GM18498 (cell line): Measurements from ENCODE around the gene DUSP1.

Experiments
- ATAC-seq: cut with Tn5 transposase; IDR thresholded peaks from one replicate; pipeline ENCODE4 v1.9.1; 2021; ENCODE audit warnings: mild to moderate bottlenecking, moderate library complexity; ENCODE audit not compliant: unreplicated experiment

DUSP1 gene

DNA sequence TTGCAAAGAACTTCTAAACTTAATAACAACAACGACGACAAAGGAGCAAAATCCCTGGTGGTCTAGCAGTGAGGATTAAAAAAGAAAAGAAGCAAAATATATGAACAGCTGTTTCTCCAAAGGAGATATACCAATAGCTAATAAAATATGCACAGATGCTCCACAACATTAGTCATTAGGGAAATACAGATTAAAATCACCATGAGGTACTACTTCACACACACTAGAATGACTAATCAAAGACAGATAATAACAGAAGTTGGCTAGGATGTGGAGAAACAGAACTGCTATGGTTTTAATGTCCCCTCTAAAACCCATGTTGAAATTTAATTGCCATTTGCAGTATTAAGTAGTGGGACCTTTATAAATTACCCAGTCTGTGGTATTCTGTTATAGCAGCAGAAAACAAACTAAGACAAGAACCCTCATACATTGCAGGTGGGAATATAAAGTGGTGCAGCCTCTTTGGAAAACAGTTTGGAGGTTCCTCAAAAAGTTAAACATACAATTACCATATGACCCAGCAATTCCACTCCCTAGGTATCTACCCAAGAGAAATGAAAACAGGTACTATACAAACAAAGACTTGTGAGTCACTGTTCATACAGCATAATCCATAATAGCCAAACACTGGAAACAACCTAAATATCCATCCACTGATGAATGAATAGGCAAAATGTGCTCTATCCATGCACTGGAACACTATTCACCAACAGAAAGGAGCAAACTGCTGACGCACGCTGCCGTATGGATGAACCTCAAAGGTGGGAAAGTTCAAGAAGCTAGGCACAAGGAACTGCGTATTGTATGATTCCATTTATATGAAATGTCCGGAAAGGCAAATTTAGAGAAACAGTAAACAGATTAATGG, 11.4 kb upstream of the DUSP1 start:
- no peak for ATAC-seq

DNA sequence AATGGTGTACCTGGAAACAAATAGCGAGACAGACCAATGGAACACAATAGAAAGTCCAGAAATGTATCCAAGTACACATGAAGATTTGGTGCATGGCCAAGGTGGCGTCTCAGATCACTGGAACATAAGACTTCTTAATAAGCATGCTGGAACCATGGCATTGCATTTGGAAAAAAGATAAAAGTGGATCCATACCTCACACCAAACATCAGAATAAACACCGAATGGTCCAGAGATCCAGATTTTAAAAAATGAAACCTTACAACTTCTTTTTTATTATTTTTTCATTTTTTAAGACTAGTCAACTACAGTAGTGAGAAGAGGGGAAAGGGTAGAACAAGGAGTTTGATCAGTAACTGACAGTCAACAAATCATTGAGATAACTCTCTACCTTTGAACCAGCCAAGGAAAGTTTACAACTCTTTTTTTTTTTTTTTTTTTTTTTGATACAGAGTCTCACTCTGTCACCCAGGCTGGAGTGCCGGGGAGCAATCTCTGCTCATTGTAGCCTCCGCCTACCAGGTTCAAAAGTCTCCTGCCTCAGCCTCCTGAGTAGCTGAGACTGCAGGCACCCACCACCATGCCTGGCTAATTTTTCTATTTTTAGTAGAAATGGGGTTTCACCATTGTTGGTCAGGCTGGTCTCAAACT, 8.8 kb upstream of the DUSP1 start:
- no peak for ATAC-seq

DNA sequence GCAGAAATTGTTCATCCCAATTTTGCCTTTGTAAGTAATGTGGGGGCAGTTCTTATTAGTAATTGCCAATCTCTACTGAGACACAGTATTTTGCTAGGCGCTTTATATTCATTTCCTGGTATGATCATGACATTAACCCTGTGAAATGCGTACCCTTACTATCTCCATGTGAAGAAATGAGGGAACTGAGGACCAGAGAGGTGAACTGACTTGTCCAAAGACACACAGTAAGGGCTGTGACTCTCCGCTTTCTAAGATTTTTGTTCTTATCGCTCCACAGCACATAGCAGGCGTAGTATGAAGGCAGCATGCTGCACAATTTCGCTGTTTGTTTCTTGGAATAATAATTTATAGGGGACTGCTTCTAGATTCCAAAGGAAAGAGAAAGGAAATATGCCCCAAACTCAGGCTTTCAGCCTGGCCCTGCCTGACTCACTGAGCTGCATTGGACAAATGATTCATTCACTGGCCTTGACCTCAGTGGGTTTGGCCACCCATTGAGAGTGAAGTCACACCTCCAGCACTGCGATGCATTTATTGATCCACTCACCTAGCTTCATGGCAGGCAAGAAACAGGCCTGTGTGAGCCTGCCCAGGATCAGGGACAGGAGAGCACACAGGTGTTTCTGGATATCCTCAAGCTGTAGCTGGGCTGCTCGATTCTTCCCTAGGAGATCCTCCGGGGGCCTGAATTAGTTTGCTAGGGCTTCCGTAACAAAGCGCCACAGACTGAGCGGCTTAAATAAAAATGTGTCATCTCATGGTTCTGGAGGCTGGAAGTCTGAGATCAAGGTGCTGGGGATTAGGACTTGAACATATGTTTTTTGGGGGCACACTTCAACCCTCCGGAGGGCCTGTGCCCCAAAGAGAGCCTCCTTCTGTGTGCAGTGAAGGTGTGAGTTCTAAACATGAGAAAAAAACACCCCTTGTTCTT, 7.2 kb upstream of the DUSP1 start:
- ATAC-seq: peak; percentile 32

DNA sequence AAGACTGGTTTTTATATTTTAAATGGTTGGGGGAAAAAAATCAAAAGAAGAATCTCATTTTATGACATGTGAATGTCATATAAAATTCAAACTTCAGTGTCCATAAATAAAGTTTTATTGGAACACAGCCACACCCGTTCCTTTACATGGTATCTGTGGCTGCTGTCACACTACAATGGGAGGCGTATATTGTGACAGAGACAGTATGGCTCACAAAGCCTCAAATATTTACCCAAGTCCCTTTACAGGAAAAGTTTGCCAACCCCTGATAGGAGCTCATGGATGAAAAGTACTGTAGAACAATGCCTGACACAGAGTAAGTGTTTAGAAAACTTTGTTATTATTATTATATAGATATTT, 5.2 kb upstream of the DUSP1 start:
- ATAC-seq: no peak

DNA sequence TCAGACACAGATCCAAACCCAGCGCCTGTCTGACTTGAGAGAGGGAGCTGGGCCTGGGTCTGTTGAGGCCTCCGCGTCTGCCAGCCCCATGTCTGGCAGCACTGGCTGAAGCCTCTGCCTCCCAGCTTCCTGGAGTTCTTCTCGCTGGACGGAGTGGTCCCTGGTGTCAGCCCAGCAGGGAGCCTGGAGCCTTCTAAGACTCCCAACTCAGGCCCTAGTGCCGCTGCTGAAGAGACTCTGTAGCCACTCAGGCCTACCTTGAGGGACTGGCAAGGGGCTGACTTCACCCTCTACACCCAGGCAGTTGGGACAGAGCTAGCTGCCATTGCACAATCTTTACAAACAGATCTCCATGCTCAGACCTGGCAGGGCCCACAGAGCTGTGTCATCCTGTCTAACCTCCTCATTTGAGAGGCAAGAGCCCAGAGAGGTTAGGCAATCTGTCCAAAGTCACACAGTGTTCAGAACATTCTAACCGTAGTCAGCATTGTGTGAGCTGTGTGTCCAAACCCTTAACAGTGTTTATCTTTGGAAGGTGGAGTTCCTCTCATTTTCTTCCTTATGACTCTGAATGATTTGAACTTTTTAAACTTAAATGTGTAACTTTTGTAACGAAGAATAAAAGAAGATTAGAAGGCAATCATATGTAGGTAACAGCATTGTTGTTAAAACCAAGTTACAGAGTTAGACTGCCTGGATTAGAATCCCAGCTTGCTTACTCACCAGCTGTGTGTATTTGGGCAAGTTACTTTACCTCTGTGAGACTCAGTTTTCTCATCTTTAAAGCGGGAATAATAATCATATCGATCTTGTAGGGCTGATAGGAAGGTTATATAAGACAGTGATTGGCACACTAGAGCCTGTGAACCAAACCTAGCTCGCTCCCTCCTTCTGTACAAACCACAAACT, 4.6 kb upstream of the DUSP1 start:
- no peak for ATAC-seq

DNA sequence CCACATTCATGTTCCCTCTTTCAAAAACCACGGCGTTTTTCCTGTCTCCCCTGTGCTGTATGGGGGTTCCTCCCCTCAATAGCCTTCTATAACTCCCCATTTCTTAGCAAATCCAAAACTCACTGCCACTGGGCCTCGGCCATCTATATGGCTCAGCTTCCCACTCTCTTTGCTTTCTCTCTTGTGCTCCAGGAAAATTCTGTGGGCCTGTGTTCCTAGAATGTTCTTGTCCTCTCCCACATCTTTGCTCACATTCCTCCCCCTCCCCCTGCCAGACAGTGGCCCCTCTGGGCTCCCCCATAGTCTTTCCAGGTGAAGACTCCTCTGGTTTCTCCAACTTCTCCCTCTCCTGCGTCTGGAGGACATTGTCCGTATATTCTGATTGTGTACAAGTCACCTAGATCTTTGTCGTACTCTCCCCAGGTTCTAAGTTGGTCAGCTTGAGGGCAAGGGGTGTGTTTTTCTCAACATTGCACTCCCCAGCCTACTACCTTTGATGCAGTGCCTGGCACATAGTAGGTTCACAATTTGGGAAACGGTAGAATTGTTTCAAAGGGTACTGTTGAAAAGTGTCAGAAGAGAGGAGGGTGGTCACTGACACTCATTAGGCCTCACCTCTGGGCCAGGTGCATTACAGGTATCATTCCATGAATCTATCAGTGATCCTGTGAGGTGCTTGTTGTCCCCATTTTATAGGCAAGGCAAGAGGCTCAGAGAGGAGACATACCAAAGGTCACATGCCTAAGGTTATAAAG, 3.7 kb upstream of the DUSP1 start:
- no peak for ATAC-seq

DNA sequence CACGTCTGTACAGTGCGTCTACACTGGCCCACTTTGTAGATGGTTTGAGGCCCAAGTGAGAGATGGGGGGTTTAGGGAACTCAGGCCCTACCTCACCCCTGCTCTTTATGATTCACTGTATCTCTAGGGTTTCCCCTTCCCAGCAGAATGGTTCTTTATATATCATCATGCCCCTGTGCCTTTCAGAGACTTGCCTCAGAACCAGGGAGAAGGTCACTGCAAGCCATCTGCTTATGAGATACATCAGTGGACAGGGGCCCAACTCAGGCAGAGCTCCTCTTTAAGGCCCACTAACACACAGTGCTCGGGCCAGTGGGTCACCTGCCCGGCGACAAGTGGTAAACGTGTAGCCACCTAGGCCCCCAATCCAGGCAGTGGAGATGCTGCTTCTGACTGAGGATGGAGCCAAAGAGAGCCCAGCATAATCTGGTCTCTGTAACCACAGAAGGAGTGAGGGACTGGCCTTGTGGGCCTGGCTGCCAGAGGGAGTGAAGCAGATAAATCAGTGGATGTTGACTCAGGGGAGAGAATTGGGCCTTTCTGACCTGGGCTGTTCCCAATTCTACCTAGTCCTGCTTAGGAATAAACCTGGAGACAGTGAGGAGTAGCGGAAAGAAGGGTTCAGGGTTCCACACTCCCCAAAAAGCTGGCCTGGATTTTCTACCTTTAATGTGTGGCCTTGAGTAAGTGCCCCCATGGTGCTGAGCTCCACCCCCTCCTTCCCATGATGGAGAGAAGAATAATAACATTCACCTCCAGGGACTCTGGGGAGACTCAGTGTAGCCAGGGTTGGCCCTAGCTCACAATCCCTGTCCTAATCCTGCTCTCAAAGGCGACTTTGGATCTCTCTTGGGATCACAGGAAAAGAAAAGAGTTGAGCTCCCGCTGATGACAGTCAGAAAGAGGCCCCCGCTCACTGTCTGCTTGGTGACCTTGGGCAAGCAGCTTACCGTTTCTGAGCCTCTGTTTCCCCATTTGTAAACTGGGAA, 2.8 kb upstream of the DUSP1 start:
- no peak for ATAC-seq

DNA sequence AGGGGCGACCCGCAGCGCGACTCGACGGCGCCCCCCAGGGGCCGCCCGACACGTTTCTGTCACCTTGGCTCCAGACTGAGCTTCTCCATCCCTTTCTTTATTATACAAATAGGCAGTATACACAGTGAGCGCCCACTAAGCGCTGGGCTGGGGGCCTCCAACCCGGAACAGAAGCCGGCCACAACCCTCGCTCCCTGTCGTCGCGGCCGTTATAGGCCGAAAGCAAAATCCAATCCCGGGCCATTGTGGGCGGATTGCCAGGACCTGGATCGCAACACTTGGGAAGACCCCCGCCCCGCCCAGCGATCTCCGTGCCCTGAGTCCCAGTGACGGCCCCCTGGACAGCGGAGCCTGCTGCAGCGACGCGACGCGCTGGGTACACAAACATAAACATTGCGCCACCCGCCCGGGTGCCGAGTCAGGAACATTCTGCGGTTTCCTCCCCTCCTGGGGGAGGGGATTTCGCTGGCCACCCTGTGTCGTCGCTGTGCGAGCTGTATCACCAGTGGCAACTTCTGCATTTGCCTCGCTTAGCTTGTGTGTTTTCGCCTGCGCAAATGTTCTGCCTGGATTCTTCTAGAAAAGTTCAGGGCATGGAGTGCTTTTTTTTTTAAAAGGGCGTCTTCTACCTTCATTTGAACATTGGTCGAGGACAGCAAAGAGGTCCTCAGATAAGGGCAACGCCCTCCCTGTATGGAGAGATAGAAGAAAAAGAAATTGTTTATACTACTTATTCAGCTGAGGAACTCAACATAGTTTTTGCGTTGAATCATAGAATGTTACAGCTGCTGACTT, 1.3 kb upstream of the DUSP1 start:
- peak; percentile 34 for ATAC-seq

DNA sequence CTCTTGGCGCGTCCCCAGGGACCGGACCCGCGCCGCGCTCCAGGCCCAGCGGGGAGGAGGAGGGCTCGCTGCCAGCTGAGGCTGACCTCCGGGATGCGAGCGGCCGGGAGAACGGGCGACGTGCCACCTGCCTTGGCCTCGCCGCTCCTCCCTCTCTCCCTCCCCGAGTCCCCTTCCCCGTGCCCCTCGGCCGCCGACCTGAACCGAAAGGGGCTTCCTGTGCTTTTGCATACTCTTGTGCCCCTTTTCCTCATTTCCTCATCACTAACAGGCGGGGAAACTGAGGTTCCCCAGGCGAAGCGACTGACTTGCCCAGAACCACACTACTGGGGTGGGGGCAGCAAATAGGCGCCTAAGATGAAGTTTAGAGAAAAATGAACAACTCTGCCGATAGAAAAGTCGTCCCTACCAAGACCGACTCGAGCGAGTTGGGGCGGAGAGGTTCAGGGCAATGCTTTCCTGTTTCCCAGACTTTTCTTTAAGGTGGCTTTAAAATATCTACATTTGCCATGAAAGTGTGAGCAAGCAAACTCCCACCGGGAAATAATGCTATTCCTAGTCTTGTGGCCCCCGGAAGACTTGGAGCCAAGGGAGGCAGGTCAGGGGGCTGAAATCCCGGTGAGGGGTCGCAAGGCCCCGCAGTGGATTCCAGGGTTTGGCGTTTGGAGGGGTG, 580 bp upstream of the DUSP1 start:
- ATAC-seq: no peak

DNA sequence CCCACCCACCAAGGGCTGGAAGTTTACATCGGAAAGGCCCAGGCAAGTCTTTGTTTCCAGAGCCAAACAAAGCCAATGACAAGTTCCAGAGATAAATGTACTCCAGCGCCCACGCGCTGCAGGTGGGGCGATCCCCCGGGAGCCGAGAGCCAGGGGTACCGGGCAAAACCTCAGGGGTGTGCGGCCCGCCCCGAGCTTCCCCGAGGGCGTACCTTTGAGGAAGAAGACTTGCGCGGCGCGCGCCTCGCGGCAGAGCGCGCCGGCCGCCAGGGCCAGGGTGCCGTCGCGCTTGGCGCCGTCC, 671 bp downstream of the DUSP1 start:
- ATAC-seq: no peak

DNA sequence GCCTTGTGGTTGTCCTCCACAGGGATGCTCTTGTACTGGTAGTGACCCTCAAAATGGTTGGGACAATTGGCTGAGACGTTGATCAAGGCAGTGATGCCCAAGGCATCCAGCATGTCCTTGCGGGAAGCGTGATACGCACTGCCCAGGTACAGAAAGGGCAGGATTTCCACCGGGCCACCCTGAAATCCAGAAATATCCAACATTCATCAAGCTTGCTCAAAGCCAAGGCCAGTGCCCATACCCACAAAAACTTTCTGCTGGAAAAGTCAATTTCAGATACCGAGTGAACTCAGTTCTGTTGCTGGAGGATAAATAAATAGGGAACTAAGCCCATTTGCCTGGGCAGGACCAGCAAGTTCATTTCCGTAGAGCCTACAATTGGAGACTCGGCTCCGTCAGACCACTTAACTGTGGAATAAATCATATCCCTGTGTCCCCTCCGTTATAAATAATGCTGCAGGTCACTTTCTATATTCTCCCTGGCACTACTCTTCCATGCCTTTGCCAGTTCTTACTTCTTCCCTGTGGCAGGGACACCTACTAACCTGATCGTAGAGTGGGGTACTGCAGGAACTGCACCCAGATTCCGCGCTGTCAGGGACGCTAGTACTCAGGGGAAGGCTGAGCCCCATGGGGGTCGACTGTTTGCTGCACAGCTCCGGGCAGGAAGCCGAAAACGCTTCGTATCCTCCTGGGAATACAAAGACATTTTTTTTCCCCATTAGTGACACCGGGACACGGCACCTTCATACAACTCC, 1.2 kb downstream of the DUSP1 start:
- ATAC-seq: no peak

DNA sequence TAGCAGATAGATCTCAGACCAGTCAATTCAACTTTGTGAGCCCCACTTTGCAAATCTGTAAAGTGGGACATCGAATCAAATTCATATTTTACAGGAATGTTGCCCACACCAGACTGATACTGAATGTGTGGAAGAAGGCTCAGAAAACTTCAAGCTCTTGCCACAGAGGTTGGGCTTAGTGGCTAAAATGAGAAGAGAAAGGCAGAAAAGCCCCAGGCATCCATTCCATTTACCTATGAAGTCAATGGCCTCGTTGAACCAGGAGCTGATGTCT, 1.7 kb downstream of the DUSP1 start:
- no peak for ATAC-seq

DNA sequence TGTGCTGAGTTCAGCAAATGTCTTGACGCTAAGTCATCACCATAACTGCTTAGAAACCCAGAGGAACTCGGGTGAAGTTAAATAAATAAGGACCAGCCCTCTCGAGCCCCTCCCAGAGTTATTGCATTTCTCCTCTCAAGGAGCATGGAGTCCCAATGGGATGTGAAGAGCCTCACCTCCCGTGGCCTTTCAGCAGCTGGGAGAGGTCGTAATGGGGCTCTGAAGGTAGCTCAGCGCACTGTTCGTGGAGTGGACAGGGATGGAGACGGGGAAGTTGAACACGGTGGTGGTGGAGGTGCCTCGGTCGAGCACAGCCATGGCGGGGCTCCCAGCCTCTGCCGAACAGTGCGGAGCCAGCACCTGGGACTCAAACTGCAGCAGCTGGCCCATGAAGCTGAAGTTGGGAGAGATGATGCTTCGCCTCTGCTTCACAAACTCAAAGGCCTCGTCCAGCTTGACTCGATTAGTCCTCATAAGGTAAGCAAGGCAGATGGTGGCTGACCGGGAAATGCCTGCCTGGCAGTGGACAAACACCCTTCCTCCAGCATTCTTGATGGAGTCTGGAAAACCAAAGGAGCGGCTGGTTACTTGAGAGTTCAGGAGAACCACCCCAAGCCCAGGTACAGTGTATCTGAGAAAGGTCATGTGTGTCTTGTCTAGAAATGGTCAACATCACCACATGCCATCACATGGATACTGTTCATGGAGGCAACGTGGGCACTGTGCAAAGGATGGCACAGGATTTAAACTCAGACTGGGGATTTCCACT, 2.2 kb downstream of the DUSP1 start:
- no peak for ATAC-seq

DNA sequence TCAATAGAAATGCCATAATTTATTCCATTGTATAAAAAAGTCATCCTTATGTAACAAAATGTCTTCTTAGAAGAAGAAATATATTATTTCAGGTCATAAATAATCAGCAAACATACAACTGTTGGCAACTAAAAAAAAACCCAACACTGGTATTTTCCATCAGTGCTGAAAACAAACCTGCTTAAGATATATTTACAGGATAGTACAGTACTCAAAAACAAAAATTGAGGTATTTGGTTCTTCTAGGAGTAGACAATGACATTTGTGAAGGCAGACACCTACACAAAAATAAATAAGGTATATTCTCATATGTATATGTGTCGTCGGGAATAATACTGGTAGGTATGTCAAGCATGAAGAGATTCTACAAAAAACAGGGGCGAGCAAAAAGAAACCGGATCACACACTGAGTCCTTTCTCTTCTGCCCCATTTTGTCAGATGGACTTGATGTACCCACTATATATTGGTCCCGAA, 2.9 kb downstream of the DUSP1 start:
- no peak for ATAC-seq

DNA sequence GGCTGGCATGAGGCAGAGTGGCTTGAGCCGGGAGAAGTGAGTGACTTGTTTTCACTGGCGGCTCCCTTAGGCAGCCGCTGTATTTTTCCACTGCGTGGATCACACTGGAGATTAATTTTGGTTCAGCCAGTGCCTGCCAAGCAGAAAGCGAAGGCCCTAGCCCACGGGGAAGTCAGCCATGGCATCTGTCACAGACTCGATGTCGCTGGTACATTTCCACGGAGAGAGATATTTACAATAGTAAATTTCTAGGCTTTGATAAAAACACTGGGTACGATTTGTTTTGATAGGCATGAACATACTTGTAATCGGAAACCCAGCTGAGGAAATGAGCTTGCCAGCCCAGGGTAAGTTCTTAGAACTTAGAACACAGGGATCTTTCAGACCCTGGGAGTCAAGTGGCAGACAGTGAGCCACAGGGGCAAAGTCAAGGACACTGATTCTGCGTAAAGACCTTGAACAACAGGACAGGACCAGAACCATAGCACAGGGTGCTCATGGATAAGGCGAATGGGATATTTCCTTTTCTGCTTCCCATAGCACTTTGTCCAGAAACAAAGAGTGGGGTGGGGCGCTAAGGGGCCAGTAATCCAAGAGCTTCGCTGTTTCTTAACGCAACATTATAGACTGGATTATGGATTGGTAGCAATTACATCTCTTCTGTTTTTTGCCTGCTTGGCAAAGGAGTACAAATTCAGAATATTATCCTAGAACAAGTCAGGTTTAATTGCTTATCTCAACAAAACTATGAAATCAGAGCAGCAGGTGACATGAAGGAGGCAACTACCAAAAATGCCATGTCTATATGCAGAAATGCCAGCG, 4.5 kb downstream of the DUSP1 start:
- ATAC-seq: no peak
